C4-2B (cell line): ENCODE data around the gene VOPP1.

ENCODE experiments used
- CTCF ChIP-seq: fragments of 450-650 bp; conservative IDR thresholded peaks from 2 replicates; pipeline ENCODE4 v1.5.1; 2017; ENCODE audit warnings: mild to moderate bottlenecking
- ZFX ChIP-seq: fragments of 450-650 bp; IDR thresholded peaks from 2 replicates; pipeline ENCODE4 v1.6.1; 2017

DNA sequence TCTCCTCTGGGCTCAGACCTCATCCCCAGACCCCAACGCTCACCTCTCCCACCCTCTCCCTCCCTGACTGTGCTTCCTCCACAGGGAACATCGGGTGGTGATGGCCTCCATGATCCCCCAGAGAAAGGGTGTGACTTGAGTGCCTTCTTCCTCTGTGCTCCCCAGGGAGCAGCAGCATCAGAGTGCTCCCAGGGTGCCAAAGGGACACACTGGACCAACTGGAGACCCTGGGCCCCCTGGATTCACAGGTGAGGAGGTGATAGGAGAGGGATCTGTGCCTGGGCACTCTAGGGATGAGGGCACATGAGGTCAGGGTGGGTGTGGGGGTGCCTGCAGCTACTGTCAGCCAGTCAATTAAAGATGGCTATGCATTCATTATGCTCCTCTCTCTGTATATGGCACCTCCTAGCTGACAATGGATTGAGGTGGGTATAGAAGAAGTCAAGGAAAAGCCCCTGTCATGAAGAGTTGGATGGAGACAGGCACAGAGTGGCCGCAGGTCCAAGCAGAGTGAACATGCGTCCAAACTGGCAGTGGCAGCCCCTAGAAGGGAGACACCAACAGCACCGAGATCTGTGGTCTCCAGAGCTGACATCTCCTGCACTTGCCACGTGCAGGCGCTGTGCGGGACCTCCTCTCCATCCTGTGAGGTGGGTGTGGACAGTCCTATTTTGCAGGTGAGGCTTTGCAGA is 15.5 kb upstream of the VOPP1 start:
- TF ChIP-seq CTCF (no peak), ZFX (no peak)
